H9 (cell line): ENCODE results near the gene AGBL3. TPM values are rescaled to one million over a fixed set of nuclear protein-coding genes. Genes with fewer than 3 reads are reported as not detected.
A peak's percentile ranks its signal among the peaks of the same experiment; 100 is the strongest.

ENCODE experiments used
- DNase-seq: peaks from one replicate; pipeline ENCODE4 v3.0.0-alpha.2; 2017
- H2AFZ ChIP-seq: one replicate; pipeline ENCODE4 v1.6.1; 2013; ENCODE audit warnings: mild to moderate bottlenecking, low read length, control low read depth, moderate library complexity
- H2AK5ac ChIP-seq: 2 replicates; pipeline ENCODE4 v1.6.1; 2013; ENCODE audit warnings: low read length, control low read depth, mixed read lengths; ENCODE audit not compliant: insufficient read length
- H2BK120ac ChIP-seq: one replicate; pipeline ENCODE4 v1.6.1; 2013; ENCODE audit warnings: low read depth, mild to moderate bottlenecking, low read length, control low read depth, inconsistent platforms; ENCODE audit not compliant: poor library complexity, severe bottlenecking
- H2BK12ac ChIP-seq: 2 replicates; pipeline ENCODE4 v1.6.1; 2013; ENCODE audit warnings: low read length, control low read depth, mixed read lengths, low read depth; ENCODE audit not compliant: insufficient read length
- H2BK15ac ChIP-seq: 2 replicates; pipeline ENCODE4 v1.6.1; 2013; ENCODE audit warnings: low read depth, low read length, control low read depth
- H2BK20ac ChIP-seq: one replicate; pipeline ENCODE4 v1.6.1; 2013; ENCODE audit warnings: low read depth, mild to moderate bottlenecking, low read length, control low read depth, inconsistent platforms; ENCODE audit not compliant: poor library complexity, severe bottlenecking
- H2BK5ac ChIP-seq: 2 replicates; pipeline ENCODE4 v1.6.1; 2013; ENCODE audit warnings: low read length, control low read depth, mixed read lengths; ENCODE audit not compliant: insufficient read length
- H3K14ac ChIP-seq: 2 replicates; pipeline ENCODE4 v1.6.1; 2013; ENCODE audit warnings: low read length, control low read depth; ENCODE audit not compliant: insufficient read depth
- H3K18ac ChIP-seq: 2 replicates; pipeline ENCODE4 v1.6.1; 2013; ENCODE audit warnings: low read depth, mild to moderate bottlenecking, mixed read lengths, low read length, control low read depth; ENCODE audit not compliant: insufficient read length
- H3K23ac ChIP-seq: 2 replicates; pipeline ENCODE4 v1.6.1; 2013; ENCODE audit warnings: low read length, control low read depth, mixed read lengths, low read depth; ENCODE audit not compliant: insufficient read length
- H3K23me2 ChIP-seq: 2 replicates; pipeline ENCODE4 v1.6.1; 2013; ENCODE audit warnings: low read depth, mild to moderate bottlenecking, mixed read lengths, low read length, control low read depth; ENCODE audit not compliant: insufficient read length, poor library complexity, severe bottlenecking
- H3K27ac ChIP-seq: 2 replicates; pipeline ENCODE4 v1.5.1; 2013; ENCODE audit warnings: low read length, control low read depth, mixed read lengths, low read depth; ENCODE audit not compliant: insufficient read length
- H3K27me3 ChIP-seq: 2 replicates; pipeline ENCODE4 v1.6.1; 2013; ENCODE audit warnings: low read length, control low read depth, inconsistent platforms; ENCODE audit not compliant: insufficient read depth
- H3K4ac ChIP-seq: 2 replicates; pipeline ENCODE4 v1.6.1; 2013; ENCODE audit warnings: low read depth, mild to moderate bottlenecking, control low read depth, inconsistent platforms, low read length, moderate library complexity
- H3K4me1 ChIP-seq: 2 replicates; pipeline ENCODE4 v1.6.1; 2013; ENCODE audit warnings: low read length, control low read depth, inconsistent platforms; ENCODE audit not compliant: insufficient read depth
- H3K4me2 ChIP-seq: 2 replicates; pipeline ENCODE4 v1.6.1; 2013; ENCODE audit warnings: low read length, control low read depth, mixed read lengths; ENCODE audit not compliant: insufficient read length, insufficient read depth
- H3K56ac ChIP-seq: 2 replicates; pipeline ENCODE4 v1.6.1; 2013; ENCODE audit warnings: low read depth, mild to moderate bottlenecking, mixed read lengths, low read length, control low read depth; ENCODE audit not compliant: insufficient read length
- H3K79me1 ChIP-seq: 2 replicates; pipeline ENCODE4 v1.6.1; 2013; ENCODE audit warnings: low read depth, mild to moderate bottlenecking, moderate library complexity, low read length, control low read depth, inconsistent platforms; ENCODE audit not compliant: insufficient read depth, poor library complexity, severe bottlenecking
- H3K79me2 ChIP-seq: 2 replicates; pipeline ENCODE4 v1.6.1; 2013; ENCODE audit warnings: low read length, control low read depth, inconsistent platforms; ENCODE audit not compliant: insufficient read depth
- H3K9ac ChIP-seq: 2 replicates; pipeline ENCODE4 v1.6.1; 2013; ENCODE audit warnings: low read length, control low read depth, mixed read lengths; ENCODE audit not compliant: insufficient read length; ENCODE audit errors: extremely low read depth
- H3K9me3 ChIP-seq: one replicate; pipeline ENCODE4 v1.6.1; 2013; ENCODE audit warnings: low read depth, low read length, inconsistent platforms; ENCODE audit not compliant: control insufficient read depth
- H3T11ph ChIP-seq: one replicate; pipeline ENCODE4 v1.6.1; 2013; ENCODE audit warnings: mild to moderate bottlenecking, low read length, control low read depth, inconsistent platforms
- H4K20me1 ChIP-seq: one replicate; pipeline ENCODE4 v1.6.1; 2013; ENCODE audit not compliant: control insufficient read depth, insufficient read length, insufficient read depth
- H4K5ac ChIP-seq: 2 replicates; pipeline ENCODE4 v1.6.1; 2013; ENCODE audit warnings: low read depth, mild to moderate bottlenecking, mixed read lengths, low read length, control low read depth; ENCODE audit not compliant: insufficient read length
- H4K8ac ChIP-seq: replicated peaks from 2 replicates; pipeline ENCODE4 v1.6.1; 2013; ENCODE audit warnings: low read length, control low read depth, mixed read lengths, low read depth; ENCODE audit not compliant: insufficient read length
- H4K91ac ChIP-seq: 2 replicates; pipeline ENCODE4 v1.6.1; 2013; ENCODE audit warnings: low read depth, mild to moderate bottlenecking, moderate library complexity, mixed read lengths, low read length, control low read depth; ENCODE audit not compliant: insufficient read length
- H3K27ac Mint-ChIP-seq, 3 experiments: 2 replicates in 2 of 3; 3 replicates in 1 of 3; pipeline ENCODE4 v1.8.0; 2020 to 2021; ENCODE audit warnings: mixed read lengths in 3 of 3, mild to moderate bottlenecking in 1 of 3, moderate library complexity in 1 of 3
- H3K27me3 Mint-ChIP-seq: 2 replicates; pipeline ENCODE4 v1.8.0; 2021; ENCODE audit warnings: low read depth, mild to moderate bottlenecking, moderate library complexity, mixed read lengths
- H3K36me3 Mint-ChIP-seq, 3 experiments: 2 replicates in 2 of 3; 3 replicates in 1 of 3; pipeline ENCODE4 v1.8.0; 2020 to 2021; ENCODE audit warnings: low read depth in 3 of 3, mixed read lengths in 3 of 3; ENCODE audit not compliant: insufficient read depth in 1 of 3
- H3K4me1 Mint-ChIP-seq, 2 experiments: 2 replicates each; pipeline ENCODE4 v1.8.0; 2020; ENCODE audit warnings: mixed read lengths in 2 of 2
- H3K4me3 Mint-ChIP-seq, 2 experiments: 2 replicates in 1 of 2; 3 replicates in 1 of 2; pipeline ENCODE4 v1.8.0; 2020 to 2021; ENCODE audit warnings: mild to moderate bottlenecking in 2 of 2, mixed read lengths in 2 of 2, moderate library complexity in 1 of 2
- H3K9me3 Mint-ChIP-seq, 2 experiments: 2 replicates in 1 of 2; 3 replicates in 1 of 2; pipeline ENCODE4 v1.8.0; 2020; ENCODE audit warnings: mild to moderate bottlenecking in 2 of 2, mixed read lengths in 2 of 2, moderate library complexity in 1 of 2
- WGBS: extraction: QIAGEN DNeasy Blood & Tissue Kit; methylation state at CpG from one replicate; pipeline ENCODE4 v1.1.7; 2013; ENCODE audit warnings: missing lambda C conversion rate, low lambda C conversion rate, mixed read lengths; ENCODE audit not compliant: insufficient read length; ENCODE audit errors: extremely low coverage; 5-methylcytosine and 5-hydroxymethylcytosine counted together
- total RNA-seq: library from RNA; stranded (reverse); gene quantifications from 2 replicates; pipeline ENCODE4 v1.2.1, GENCODE V29; 2021
- TF ChIP-seq, protein P1 (sequence below): fragments of 200-600 bp; sonication (generic); conservative IDR thresholded peaks from 3 replicates; pipeline ENCODE4 v1.8.0; 2021; ENCODE audit warnings: antibody characterized with exemption, mild to moderate bottlenecking

AGBL3 gene
- total RNA-seq, 1 experiment from 2014 or later: 2.4 TPM

- Histone ChIP-seq H2BK12ac (no peak overlapping the region), H3K4me1 (peaks cover 4% of the 10 kb centered on the region; the same call in 1 of the 2 replicates), H4K20me1 (no peaks in the 10 kb centered on the region), H2BK120ac (peak overlapping the region; percentile 72), H3K14ac (no peak overlapping the region), H3K4ac (no peak overlapping the region), H3K18ac (peak overlapping the region; percentile 52), H3K9ac (no peak overlapping the region), H3K56ac (no peak overlapping the region), H3K27me3 (no peaks in the 10 kb centered on the region), H3K79me2 (no peaks in the 10 kb centered on the region), H3K23ac (no peak overlapping the region), H4K5ac (peak overlapping the region; percentile 49), H2BK15ac (no peak overlapping the region; the same call in 1 of the 2 replicates), H3K4me2 (no peak overlapping the region), H3K9me3 (no peaks in the 10 kb centered on the region), H3T11ph (no peak overlapping the region), H4K91ac (no peak overlapping the region), H4K8ac (no peak overlapping the region), H3K27ac (no peak overlapping the region), H3K79me1 (no peaks in the 10 kb centered on the region), H2AK5ac (no peak overlapping the region), H2BK20ac (no peak overlapping the region), H2AFZ (no peak overlapping the region), H3K23me2 (no peaks in the 10 kb centered on the region), H2BK5ac (no peak overlapping the region)
- DNase-seq: no peak
- Mint-ChIP-seq H3K27ac (peak overlapping the region; percentile 78 to 82 (median 81); a peak in 6 of 7 replicates), H3K36me3 (peaks cover 64 to 91% (median 89%) of the 10 kb centered on the region in 3 experiments), H3K4me3 (no peak overlapping the region), H3K4me1 (peaks cover 12 to 21% of the 10 kb centered on the region in 2 experiments), H3K9me3 (peaks cover 38 to 46% of the 10 kb centered on the region in 2 experiments), H3K27me3 (peaks cover 5% of the 10 kb centered on the region)
- TF ChIP-seq, protein P1, sequence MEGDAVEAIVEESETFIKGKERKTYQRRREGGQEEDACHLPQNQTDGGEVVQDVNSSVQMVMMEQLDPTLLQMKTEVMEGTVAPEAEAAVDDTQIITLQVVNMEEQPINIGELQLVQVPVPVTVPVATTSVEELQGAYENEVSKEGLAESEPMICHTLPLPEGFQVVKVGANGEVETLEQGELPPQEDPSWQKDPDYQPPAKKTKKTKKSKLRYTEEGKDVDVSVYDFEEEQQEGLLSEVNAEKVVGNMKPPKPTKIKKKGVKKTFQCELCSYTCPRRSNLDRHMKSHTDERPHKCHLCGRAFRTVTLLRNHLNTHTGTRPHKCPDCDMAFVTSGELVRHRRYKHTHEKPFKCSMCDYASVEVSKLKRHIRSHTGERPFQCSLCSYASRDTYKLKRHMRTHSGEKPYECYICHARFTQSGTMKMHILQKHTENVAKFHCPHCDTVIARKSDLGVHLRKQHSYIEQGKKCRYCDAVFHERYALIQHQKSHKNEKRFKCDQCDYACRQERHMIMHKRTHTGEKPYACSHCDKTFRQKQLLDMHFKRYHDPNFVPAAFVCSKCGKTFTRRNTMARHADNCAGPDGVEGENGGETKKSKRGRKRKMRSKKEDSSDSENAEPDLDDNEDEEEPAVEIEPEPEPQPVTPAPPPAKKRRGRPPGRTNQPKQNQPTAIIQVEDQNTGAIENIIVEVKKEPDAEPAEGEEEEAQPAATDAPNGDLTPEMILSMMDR: no peak
- WGBS: no CpG with 5 or more reads among the region's 9 CpGs
These were observed 174.7 kb downstream of the AGBL3 start for GRCh38 chr7:135160858-135161653.
